GM23248 (cell line): ENCODE results near the gene GABBR2. TPM values are rescaled to one million over a fixed set of nuclear protein-coding genes. Genes with fewer than 3 reads are reported as not detected.

Experiments
- DNase-seq: peaks from one replicate; pipeline ENCODE4 v3.0.0-alpha.2; 2015
- H2AFZ ChIP-seq: fragments of 200-600 bp; sonication (generic); 2 replicates; pipeline ENCODE4 v1.6.1; 2016; ENCODE audit warnings: antibody characterized with exemption
- H3F3A ChIP-seq: fragments of 200-600 bp; sonication (generic); 2 replicates; pipeline ENCODE4 v1.6.1; 2016; ENCODE audit warnings: mild to moderate bottlenecking, antibody characterized with exemption, mixed run types; ENCODE audit not compliant: insufficient read depth
- H3K27ac ChIP-seq: fragments of 200-600 bp; sonication (generic); 2 replicates; pipeline ENCODE4 v1.5.1; 2016; ENCODE audit warnings: mild to moderate bottlenecking
- H3K27me3 ChIP-seq: fragments of 200-600 bp; sonication (generic); replicated peaks from 2 replicates; pipeline ENCODE4 v1.6.1; 2016; ENCODE audit warnings: mild to moderate bottlenecking; ENCODE audit not compliant: insufficient read depth
- H3K36me3 ChIP-seq: fragments of 200-600 bp; sonication (generic); 2 replicates; pipeline ENCODE4 v1.6.1; 2016; ENCODE audit warnings: low read depth, mild to moderate bottlenecking
- H3K4me1 ChIP-seq: fragments of 200-600 bp; sonication (generic); 2 replicates; pipeline ENCODE4 v1.6.1; 2016; ENCODE audit warnings: mild to moderate bottlenecking; ENCODE audit not compliant: insufficient read depth
- H3K4me2 ChIP-seq: fragments of 200-600 bp; sonication (generic); one replicate; pipeline ENCODE4 v1.6.1; 2016; ENCODE audit warnings: mild to moderate bottlenecking; ENCODE audit not compliant: unreplicated experiment
- H3K4me3 ChIP-seq: fragments of 200-600 bp; sonication (generic); 2 replicates; pipeline ENCODE4 v1.5.1; 2016; ENCODE audit warnings: mild to moderate bottlenecking
- H3K79me2 ChIP-seq: fragments of 200-600 bp; sonication (generic); 2 replicates; pipeline ENCODE4 v1.6.1; 2016; ENCODE audit warnings: mild to moderate bottlenecking; ENCODE audit not compliant: insufficient read depth
- H3K9ac ChIP-seq: fragments of 200-600 bp; sonication (generic); 2 replicates; pipeline ENCODE4 v1.6.1; 2016; ENCODE audit warnings: mild to moderate bottlenecking
- H3K9me2 ChIP-seq: fragments of 200-600 bp; sonication (generic); 2 replicates; pipeline ENCODE4 v1.6.1; 2016; ENCODE audit warnings: mixed run types, mild to moderate bottlenecking, moderate library complexity; ENCODE audit not compliant: insufficient read depth
- H3K9me3 ChIP-seq: fragments of 200-600 bp; sonication (generic); one replicate; pipeline ENCODE4 v1.6.1; 2017; ENCODE audit warnings: low read depth
- H4K20me1 ChIP-seq: fragments of 200-600 bp; sonication (generic); 2 replicates; pipeline ENCODE4 v1.6.0; 2016; ENCODE audit not compliant: insufficient read depth
- EZH2 ChIP-seq: fragments of 200-600 bp; sonication (generic); IDR thresholded peaks from 2 replicates; pipeline ENCODE4 v1.6.1; 2018; ENCODE audit warnings: antibody characterized with exemption, mild to moderate bottlenecking; ENCODE audit not compliant: insufficient read depth, poor library complexity, severe bottlenecking
- EZH2phosphoT487 ChIP-seq: fragments of 200-600 bp; sonication (generic); IDR thresholded peaks from 2 replicates; pipeline ENCODE4 v1.6.1; 2018; ENCODE audit warnings: antibody characterized with exemption, moderate library complexity, mild to moderate bottlenecking, low read depth; ENCODE audit not compliant: insufficient read depth
- WGBS, 2 experiments: methylation state at CpG; one replicate each; pipeline ENCODE4 v1.1.6; 2015 to 2017; ENCODE audit warnings: low lambda C conversion rate in 2 of 2, low coverage in 1 of 2; ENCODE audit errors: missing lambda C conversion rate in 2 of 2; 5-methylcytosine and 5-hydroxymethylcytosine counted together
- in situ Hi-C: fragments of 300-500 bp; cut with MboI; formaldehyde crosslinking; loops from 2 replicates; pipeline ENCODE4 v1.15.0; 2020
- polyA plus RNA-seq: library from polyadenylated mRNA; unstranded; fragments of >200 nt; fragmentation: Nextera tagmentation; extraction: Ambion mirVana; gene quantifications from 2 replicates; pipeline ENCODE4 v1.2.1, GENCODE V29; 2016
- total RNA-seq: library from RNA; depleted of rRNA; stranded (reverse); fragments of >200 nt; shearing (Covaris generic); gene quantifications from 2 replicates; pipeline ENCODE4 v1.2.3, GENCODE V29; 2014

The GABBR2 gene
- total and polyA plus RNA-seq, 2 experiments from 2014 or later: 7.5 to 13.4 TPM

DNA sequence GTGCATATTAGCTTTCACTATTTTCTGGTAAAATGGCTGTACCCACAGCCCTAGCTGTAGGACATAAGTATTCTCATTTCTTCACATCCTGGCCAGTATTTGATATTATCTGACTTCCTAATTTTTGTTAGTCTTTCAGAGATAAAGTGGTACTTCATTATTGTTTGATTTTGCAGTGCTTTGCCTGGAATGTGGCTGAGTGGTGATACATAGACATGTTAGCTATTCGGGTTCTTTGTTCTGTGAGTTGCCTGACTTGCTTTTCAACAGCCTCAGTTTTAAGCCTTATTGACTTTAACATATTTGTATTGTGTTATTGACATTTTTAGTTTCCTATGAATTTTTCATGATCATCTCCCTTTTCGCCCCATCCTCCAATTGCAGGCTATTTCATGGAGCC lies 161.1 kb downstream of the GABBR2 start:
- H3F3A ChIP-seq: peaks cover 32% of the 10 kb centered on the region
- 68 to 75% methylated on average over 2 of the region's 2 CpGs for WGBS, 2 experiments
- TF ChIP-seq EZH2phosphoT487 (no peak), EZH2 (no peak)
- H4K20me1 ChIP-seq: no peaks in the 10 kb centered on the region
- H3K4me3 ChIP-seq: no peak overlapping the region
- no peak overlapping the region for H2AFZ ChIP-seq
- DNase-seq: no peak
- in situ Hi-C loops: no loop called here
- H3K4me1 ChIP-seq: peaks cover 30% of the 10 kb centered on the region
- no peak overlapping the region for H3K4me2 ChIP-seq
- no peaks in the 10 kb centered on the region for H3K79me2 ChIP-seq
- H3K9me2 ChIP-seq: no peaks in the 10 kb centered on the region
- no peaks in the 10 kb centered on the region for H3K27me3 ChIP-seq
- no peaks in the 10 kb centered on the region for H3K9me3 ChIP-seq
- no peak overlapping the region for H3K27ac ChIP-seq
- H3K36me3 ChIP-seq: no peaks in the 10 kb centered on the region
- no peak overlapping the region for H3K9ac ChIP-seq

- no peak for TF ChIP-seq EZH2
- no peak for TF ChIP-seq EZH2phosphoT487
- Histone ChIP-seq H3K4me3 (no peak overlapping the region), H3K4me2 (no peak overlapping the region), H3K27ac (no peak overlapping the region), H3K4me1 (0 out of 2 replicates have a peak, but pooled peaks cover 5% of the 10 kb centered on the region), H3K9me2 (no peaks in the 10 kb centered on the region), H3K27me3 (no peaks in the 10 kb centered on the region), H4K20me1 (no peaks in the 10 kb centered on the region), H3K9me3 (no peaks in the 10 kb centered on the region), H3F3A (peaks cover 6% of the 10 kb centered on the region; the same call in 1 of the 2 replicates), H3K9ac (no peak overlapping the region), H2AFZ (no peak overlapping the region), H3K79me2 (no peaks in the 10 kb centered on the region), H3K36me3 (no peaks in the 10 kb centered on the region)
- in situ Hi-C loops: no loop called here
- 48 to 59% methylated on average over 4 of the region's 4 CpGs for WGBS, 2 experiments
- no peak for DNase-seq
Measured at GRCh38 chr9:98545021-98545420, 163.7 kb downstream of the GABBR2 start.

DNA sequence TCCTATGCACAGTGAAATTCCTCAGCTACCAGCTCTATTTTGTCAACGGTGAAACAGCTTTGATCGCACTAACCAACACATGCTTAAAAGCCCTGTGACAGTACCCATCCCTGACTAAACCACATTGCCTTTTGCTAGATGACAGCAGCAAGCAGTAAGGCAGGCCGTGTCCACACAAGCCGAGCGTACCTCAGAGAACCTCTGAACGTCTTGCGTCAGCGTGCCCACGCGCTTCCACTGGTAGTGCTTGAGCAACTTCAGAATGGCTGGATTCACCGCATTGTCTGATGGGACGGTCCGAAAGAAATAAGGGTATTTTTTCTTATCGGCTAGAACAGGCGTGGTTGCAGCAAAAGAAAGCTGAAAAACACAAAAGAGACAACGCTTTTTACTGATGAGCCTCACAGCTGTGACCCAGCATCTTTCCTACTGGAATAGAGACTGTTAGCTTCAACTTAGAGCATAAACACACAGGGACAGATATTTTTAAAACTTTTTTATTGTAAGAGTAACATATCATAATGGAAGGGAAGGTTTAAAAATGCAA lies 167.0 kb downstream of the GABBR2 start:
- no peak for TF ChIP-seq EZH2
- H3K27me3 ChIP-seq: no peaks in the 10 kb centered on the region
- in situ Hi-C loops: no loop called here
- no peak overlapping the region for H3K4me3 ChIP-seq
- no peak overlapping the region for H2AFZ ChIP-seq
- H3K9me3 ChIP-seq: no peaks in the 10 kb centered on the region
- 84% methylated on average over 16 of the region's 16 CpGs for WGBS, 2 experiments
- H3K9me2 ChIP-seq: no peaks in the 10 kb centered on the region
- H3K9ac ChIP-seq: no peak overlapping the region
- H4K20me1 ChIP-seq: no peaks in the 10 kb centered on the region
- no peak overlapping the region for H3K4me2 ChIP-seq
- no peaks in the 10 kb centered on the region for H3K79me2 ChIP-seq
- no peaks in the 10 kb centered on the region for H3F3A ChIP-seq
- DNase-seq: no peak
- H3K36me3 ChIP-seq: no peaks in the 10 kb centered on the region
- H3K27ac ChIP-seq: no peak overlapping the region
- peaks cover 6% of the 10 kb centered on the region; the same call in 1 of the 2 replicates for H3K4me1 ChIP-seq

GRCh38 chr9:98540476-98540875 lies 168.3 kb downstream of the GABBR2 start:
- H3K4me2 ChIP-seq: no peak overlapping the region
- H3K9ac ChIP-seq: no peak overlapping the region
- no peak for DNase-seq
- no peaks in the 10 kb centered on the region for H3K79me2 ChIP-seq
- no peaks in the 10 kb centered on the region for H3K9me2 ChIP-seq
- 41 to 53% methylated on average over 4 of the region's 4 CpGs for WGBS, 2 experiments
- H3K9me3 ChIP-seq: no peaks in the 10 kb centered on the region
- no peak overlapping the region for H2AFZ ChIP-seq
- TF ChIP-seq EZH2phosphoT487: no peak
- TF ChIP-seq EZH2: no peak
- in situ Hi-C loops: no loop called here
- no peaks in the 10 kb centered on the region for H3F3A ChIP-seq
- H3K27ac ChIP-seq: no peak overlapping the region
- no peak overlapping the region for H3K4me3 ChIP-seq
- no peaks in the 10 kb centered on the region for H3K36me3 ChIP-seq
- H3K27me3 ChIP-seq: no peaks in the 10 kb centered on the region
- peaks cover 6% of the 10 kb centered on the region; the same call in 1 of the 2 replicates for H3K4me1 ChIP-seq
- H4K20me1 ChIP-seq: no peaks in the 10 kb centered on the region

DNA sequence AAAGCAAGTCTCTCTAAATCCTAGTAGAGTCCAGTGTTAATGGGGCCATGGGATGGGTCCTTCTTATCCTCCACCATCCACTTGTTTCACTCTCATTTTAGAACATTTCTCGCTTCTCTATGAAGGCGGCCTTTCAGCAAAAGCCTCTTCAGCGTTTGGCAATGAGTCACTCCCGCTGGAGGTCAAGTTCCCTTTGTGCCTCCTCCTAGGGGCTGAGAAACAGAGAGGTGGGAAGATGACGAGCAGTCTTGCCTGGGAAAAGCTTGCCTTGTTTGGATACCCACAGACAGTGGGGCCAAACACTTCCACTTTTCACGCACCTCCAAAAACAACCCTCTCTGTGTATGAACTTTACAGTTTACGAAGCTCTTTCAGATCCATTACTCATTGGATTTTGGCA lies 168.8 kb downstream of the GABBR2 start:
- H3K9ac ChIP-seq: no peak overlapping the region
- no peaks in the 10 kb centered on the region for H3K79me2 ChIP-seq
- H3K27ac ChIP-seq: no peak overlapping the region
- no peaks in the 10 kb centered on the region for H4K20me1 ChIP-seq
- TF ChIP-seq EZH2 (no peak), EZH2phosphoT487 (no peak)
- H3K4me1 ChIP-seq: peaks cover 6% of the 10 kb centered on the region; the same call in 1 of the 2 replicates
- H2AFZ ChIP-seq: no peak overlapping the region
- H3K4me3 ChIP-seq: no peak overlapping the region
- no peaks in the 10 kb centered on the region for H3K27me3 ChIP-seq
- in situ Hi-C loops: no loop called here
- H3F3A ChIP-seq: no peaks in the 10 kb centered on the region
- 80 to 81% methylated on average over 7 of the region's 7 CpGs for WGBS, 2 experiments
- DNase-seq: peak; percentile 31
- no peaks in the 10 kb centered on the region for H3K9me3 ChIP-seq
- no peak overlapping the region for H3K4me2 ChIP-seq
- no peaks in the 10 kb centered on the region for H3K36me3 ChIP-seq
- no peaks in the 10 kb centered on the region for H3K9me2 ChIP-seq
